Measurements from ENCODE around the gene ZBTB32.

DNA sequence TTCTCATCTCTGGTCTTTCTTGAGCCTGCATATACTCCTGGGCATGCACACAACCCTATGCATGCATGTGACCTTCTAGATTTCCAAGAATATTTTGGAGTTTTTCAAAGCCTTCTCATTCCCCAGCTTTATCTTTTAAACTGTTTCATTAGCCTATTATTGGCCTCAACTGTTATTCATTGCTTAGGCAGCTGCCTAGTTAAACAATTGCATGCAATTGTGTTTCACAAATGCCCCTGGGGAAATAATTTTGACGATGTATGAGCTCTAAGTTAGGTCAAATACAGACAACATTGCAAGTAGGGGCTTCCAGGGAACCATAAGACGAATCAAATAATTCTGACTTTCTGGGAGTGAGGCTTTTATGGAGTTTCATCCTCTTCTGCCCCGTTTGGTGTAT, 40.4 kb upstream of the ZBTB32 start:
- TF ChIP-seq, protein P1, sequence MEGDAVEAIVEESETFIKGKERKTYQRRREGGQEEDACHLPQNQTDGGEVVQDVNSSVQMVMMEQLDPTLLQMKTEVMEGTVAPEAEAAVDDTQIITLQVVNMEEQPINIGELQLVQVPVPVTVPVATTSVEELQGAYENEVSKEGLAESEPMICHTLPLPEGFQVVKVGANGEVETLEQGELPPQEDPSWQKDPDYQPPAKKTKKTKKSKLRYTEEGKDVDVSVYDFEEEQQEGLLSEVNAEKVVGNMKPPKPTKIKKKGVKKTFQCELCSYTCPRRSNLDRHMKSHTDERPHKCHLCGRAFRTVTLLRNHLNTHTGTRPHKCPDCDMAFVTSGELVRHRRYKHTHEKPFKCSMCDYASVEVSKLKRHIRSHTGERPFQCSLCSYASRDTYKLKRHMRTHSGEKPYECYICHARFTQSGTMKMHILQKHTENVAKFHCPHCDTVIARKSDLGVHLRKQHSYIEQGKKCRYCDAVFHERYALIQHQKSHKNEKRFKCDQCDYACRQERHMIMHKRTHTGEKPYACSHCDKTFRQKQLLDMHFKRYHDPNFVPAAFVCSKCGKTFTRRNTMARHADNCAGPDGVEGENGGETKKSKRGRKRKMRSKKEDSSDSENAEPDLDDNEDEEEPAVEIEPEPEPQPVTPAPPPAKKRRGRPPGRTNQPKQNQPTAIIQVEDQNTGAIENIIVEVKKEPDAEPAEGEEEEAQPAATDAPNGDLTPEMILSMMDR (IDR thresholded peaks at IDR 0.05) = no peak
- TF ChIP-seq EZH2phosphoT487 (IDR thresholded peaks at IDR 0.05) (no peak), EZH2 (IDR thresholded peaks at IDR 0.05) (no peak)
